ENCODE measurements around the gene WFIKKN2. TPM values are rescaled to one million over a fixed set of nuclear protein-coding genes. Genes with fewer than 3 reads are reported as not detected.
A peak's percentile ranks its signal among the peaks of the same experiment; 100 is the strongest.
"Not testable (repeated sequence)": the region's sequence is repeated elsewhere in the genome, so short reads cannot be mapped to it uniquely, and the experiment has no call there.

The WFIKKN2 gene
- not detected for polyA plus RNA-seq (2013, experiment 1 of 2; ENCODE audit: insufficient read length)
- 0.02 TPM for polyA plus RNA-seq (2013, experiment 2 of 2; ENCODE audit: insufficient read length)

- no peak for DNase-seq
Measured at GRCh38 chr17:50835301-50836234, at the start of gene WFIKKN2. WFIKKN2 (plus strand) TSS chr17:50835586; CDS start chr17:50835938, 352 bp downstream.

- DNase-seq: peak; percentile 30
Measured at GRCh38 chr17:50785946-50786570, 49.3 kb upstream of the WFIKKN2 start.

GRCh38 chr17:50787106-50787505 is 48.3 kb upstream of the WFIKKN2 start:
- DNase-seq: no peak

- DNase-seq: no peak
Measured at GRCh38 chr17:50790618-50791017, 44.8 kb upstream of the WFIKKN2 start.

GRCh38 chr17:50792132-50792531 is 43.3 kb upstream of the WFIKKN2 start:
- no peak for DNase-seq

- no peak for DNase-seq
Measured at GRCh38 chr17:50793007-50793406, 42.4 kb upstream of the WFIKKN2 start.

GRCh38 chr17:50794361-50794760 is 41.0 kb upstream of the WFIKKN2 start:
- no peak for DNase-seq

- DNase-seq: no peak
Measured at GRCh38 chr17:50797135-50797810, 38.1 kb upstream of the WFIKKN2 start.

- no peak for DNase-seq
Measured at GRCh38 chr17:50798424-50799288, 36.7 kb upstream of the WFIKKN2 start.

- DNase-seq: no peak
Measured at GRCh38 chr17:50799582-50799981, 35.8 kb upstream of the WFIKKN2 start.

GRCh38 chr17:50800196-50800700 is 35.1 kb upstream of the WFIKKN2 start:
- DNase-seq: no peak

- DNase-seq: no peak
Measured at GRCh38 chr17:50802609-50803571, 32.5 kb upstream of the WFIKKN2 start.

GRCh38 chr17:50803676-50804075 is 31.7 kb upstream of the WFIKKN2 start:
- DNase-seq: no peak

- not testable (repeated sequence) for DNase-seq
Measured at GRCh38 chr17:50804749-50805475, 30.5 kb upstream of the WFIKKN2 start.

- no peak for DNase-seq
Measured at GRCh38 chr17:50805486-50805885, 29.9 kb upstream of the WFIKKN2 start.

- DNase-seq: no peak
Measured at GRCh38 chr17:50806141-50806643, 29.2 kb upstream of the WFIKKN2 start.

GRCh38 chr17:50807009-50807408 is 28.4 kb upstream of the WFIKKN2 start:
- peak; percentile 41 for DNase-seq

GRCh38 chr17:50807675-50808074 is 27.7 kb upstream of the WFIKKN2 start:
- no peak for DNase-seq

GRCh38 chr17:50808413-50808812 is 27.0 kb upstream of the WFIKKN2 start:
- DNase-seq: no peak

GRCh38 chr17:50808888-50809287 is 26.5 kb upstream of the WFIKKN2 start:
- DNase-seq: no peak

Data from fibroblast of skin of abdomen (primary cell).